Stimulated activated CD4-positive, alpha-beta T cell treated with anti-CD3 and anti-CD28 coated beads, TNF-alpha, amount 100 ng/mL, for 48 hours (primary cell): ENCODE data around the gene GOLGA8K.
"Not testable (repeated sequence)": the region's sequence is repeated elsewhere in the genome, so short reads cannot be mapped to it uniquely, and the experiment has no call there.

ENCODE experiments used
- DNase-seq, 3 donors: peaks; one replicate each; pipeline ENCODE4 v3.0.0-alpha.2; 2020; ENCODE audit warnings: low read depth in 3 of 3

Gene GOLGA8K

DNA sequence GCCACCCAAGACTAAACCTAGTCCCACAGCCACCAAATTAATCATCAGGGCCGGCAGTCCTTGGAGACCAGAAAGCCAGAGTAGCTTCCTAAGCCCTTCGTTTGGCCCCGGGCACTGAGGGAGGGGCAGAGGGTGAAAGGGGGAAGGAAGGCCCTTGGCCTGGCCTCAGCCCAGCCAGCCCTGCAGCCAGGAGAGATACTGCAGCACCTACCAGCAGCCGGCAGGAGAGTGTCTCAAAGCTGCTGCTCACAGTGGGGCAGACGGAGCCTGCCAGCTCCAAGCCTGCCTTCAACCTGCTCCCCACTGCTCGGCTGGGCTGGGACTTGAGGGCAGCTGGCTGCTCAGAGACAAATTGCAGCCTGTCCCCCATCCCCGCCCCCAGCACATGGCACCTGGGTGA lies 50.3 kb downstream of the GOLGA8K start:
- not testable (repeated sequence) for DNase-seq

DNA sequence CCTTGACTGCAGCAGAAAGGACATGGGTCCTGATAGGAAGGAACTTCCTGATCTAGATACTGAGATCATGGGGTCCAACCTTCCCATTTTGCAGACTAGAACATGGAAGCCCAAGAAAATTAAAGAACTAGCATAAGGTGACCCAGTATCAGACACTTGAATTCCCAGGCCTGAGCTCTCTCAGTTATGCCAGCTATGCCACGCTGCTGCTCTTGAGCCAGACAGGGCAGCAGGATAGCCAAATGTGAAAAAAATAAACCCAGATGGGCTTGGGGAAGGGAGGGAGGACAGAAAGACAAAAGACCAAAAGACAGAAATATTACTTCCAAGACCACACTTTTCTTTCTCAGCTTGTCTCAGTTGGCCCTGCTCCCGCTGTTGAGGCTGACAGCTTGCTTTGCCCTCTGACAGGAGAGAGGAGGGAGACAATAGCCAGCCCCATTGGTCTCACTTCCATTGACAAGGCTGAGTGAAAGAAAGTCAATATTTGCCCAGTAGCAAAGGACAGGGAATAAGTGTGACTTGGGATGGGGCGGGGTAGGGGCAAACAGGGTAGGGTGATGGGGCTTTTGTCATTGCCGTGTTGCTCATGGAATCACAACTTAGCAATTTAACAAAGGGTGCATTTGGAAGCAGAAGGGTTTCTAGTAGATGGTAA lies 52.4 kb downstream of the GOLGA8K start:
- not testable (repeated sequence) for DNase-seq

DNA sequence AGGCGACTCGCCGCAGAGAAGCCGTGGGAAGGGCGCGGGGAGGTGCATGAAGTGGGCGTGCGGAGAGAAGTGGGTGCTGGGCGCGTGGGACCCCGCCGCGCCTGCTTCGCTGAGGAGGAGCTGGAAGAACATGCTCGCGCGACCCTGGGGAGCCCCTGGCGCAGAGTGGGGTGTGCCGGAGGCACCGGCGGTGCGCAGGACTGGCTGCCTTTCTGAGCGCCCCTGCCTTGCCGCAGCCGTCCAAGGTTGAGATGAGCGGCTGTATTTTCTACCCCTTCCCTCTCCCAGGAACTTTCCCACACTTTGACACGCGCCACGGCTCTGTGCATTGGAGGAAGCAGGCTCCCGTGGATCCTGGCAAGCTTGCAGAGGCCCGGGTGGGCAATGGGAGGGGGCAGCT lies 56.1 kb downstream of the GOLGA8K start:
- DNase-seq, result not testable (repeated sequence)

DNA sequence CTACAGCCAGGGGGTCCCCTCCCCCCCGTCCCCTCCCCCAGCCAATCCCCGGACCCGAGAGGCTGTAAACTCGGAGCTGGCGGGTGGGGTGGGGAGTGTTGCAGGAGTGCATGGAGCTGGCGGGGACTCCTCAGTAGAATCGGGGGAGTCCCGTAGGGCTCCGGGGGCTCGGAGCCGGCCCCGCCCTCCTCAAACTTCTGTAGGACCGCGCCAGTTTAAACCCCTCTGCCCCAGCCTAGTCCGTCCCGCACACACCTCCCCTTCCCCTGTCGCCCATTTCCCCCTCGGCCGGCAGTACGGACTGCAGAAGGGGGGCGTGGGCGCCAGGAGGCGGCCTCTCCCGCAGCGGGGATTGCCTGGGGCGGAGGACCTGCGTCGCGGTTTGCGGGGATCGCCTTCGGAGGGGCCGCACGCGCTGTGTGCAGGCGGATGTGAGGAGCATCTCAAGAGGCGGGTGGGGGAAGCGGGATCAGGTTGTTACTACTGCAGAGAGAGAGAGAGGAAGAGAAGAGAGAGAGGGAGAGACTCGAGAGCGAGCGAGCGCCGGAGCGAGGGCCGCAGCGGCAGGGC lies 57.0 kb downstream of the GOLGA8K start:
- DNase-seq, result not testable (repeated sequence)

DNA sequence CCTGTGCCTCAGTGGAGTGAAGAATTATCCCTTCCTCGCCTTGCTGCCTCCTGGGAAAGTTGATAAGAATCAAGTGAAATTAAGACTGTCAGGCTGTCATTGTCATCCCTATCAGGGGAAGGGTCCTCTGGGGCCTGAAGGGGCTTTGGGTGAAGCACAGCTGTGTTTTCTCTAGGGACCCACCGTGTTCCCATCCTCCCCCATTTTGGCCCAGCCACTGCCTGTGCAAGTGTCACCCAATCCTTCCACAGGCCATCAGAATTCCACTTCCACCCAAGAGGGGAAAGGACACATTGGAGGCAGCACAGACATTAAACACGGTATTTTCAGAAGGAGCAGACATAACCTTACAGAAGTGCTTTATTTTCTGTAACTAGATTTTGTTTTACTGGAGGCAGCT lies 59.2 kb downstream of the GOLGA8K start:
- not testable (repeated sequence) for DNase-seq
